KMS-11 (cell line): Measurements from ENCODE around the gene TTC34.

ENCODE experiments used
- H2AFZ ChIP-seq: fragments of 200-600 bp; sonication (generic); 2 replicates; pipeline ENCODE4 v1.6.1; 2016; ENCODE audit warnings: antibody characterized with exemption, mixed run types, low read depth
- H3K27ac ChIP-seq: fragments of 200-600 bp; sonication (generic); 2 replicates; pipeline ENCODE4 v1.6.1; 2016; ENCODE audit warnings: mild to moderate bottlenecking, mixed run types
- H3K27me3 ChIP-seq: fragments of 200-600 bp; sonication (generic); 2 replicates; pipeline ENCODE4 v1.6.1; 2017; ENCODE audit warnings: mild to moderate bottlenecking, low read depth, mixed run types, moderate library complexity; ENCODE audit not compliant: insufficient read depth
- H3K36me3 ChIP-seq: fragments of 200-600 bp; sonication (generic); 2 replicates; pipeline ENCODE4 v1.6.1; 2017; ENCODE audit warnings: mild to moderate bottlenecking, mixed run types; ENCODE audit not compliant: insufficient read depth
- H3K4me1 ChIP-seq: fragments of 200-600 bp; sonication (generic); 2 replicates; pipeline ENCODE4 v1.6.1; 2016; ENCODE audit warnings: mild to moderate bottlenecking, low read depth, mixed run types; ENCODE audit not compliant: poor library complexity, severe bottlenecking
- H3K4me2 ChIP-seq: fragments of 200-600 bp; sonication (generic); 2 replicates; pipeline ENCODE4 v1.7.0; 2016; ENCODE audit warnings: mild to moderate bottlenecking, mixed run types
- H3K4me3 ChIP-seq: fragments of 200-600 bp; sonication (generic); IDR thresholded peaks from 2 replicates; pipeline ENCODE4 v1.6.1; 2017; ENCODE audit warnings: low read depth, low read length, mixed read lengths; ENCODE audit not compliant: insufficient read depth
- H3K79me2 ChIP-seq: fragments of 200-600 bp; sonication (generic); 2 replicates; pipeline ENCODE4 v1.6.1; 2016; ENCODE audit warnings: low read depth, mixed run types; ENCODE audit not compliant: insufficient read depth
- H3K9ac ChIP-seq: fragments of 200-600 bp; sonication (generic); 2 replicates; pipeline ENCODE4 v1.6.1; 2016; ENCODE audit warnings: mild to moderate bottlenecking, mixed run types
- H4K20me1 ChIP-seq: fragments of 200-600 bp; sonication (generic); 2 replicates; pipeline ENCODE4 v1.6.1; 2016; ENCODE audit warnings: mild to moderate bottlenecking, mixed run types; ENCODE audit not compliant: insufficient read depth
- CTCF ChIP-seq: fragments of 200-600 bp; sonication (generic); conservative IDR thresholded peaks from 2 replicates; pipeline ENCODE4 v1.6.1; 2017; ENCODE audit warnings: low read depth, mild to moderate bottlenecking, antibody characterized with exemption, low read length, moderate library complexity, mixed read lengths

TTC34 gene

DNA sequence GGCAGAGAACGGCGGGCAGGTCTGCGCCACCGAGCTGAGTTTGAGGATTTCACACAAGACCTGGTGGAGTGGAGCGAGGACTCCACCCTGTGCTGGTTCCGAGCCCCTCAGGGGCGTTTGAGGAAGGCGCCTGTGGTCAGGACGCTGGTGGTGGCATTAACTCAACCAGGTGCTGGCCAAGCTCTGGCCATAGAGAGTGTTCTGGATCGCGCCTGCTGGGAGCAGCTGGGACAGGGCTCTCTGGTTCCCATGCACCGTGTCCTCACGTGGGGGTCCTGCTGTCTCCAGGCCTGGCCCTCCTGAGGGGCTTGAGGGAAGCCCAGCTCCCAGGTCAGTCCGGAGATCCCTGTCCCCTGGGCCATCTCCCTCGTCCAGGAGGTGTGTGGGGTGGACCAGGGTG is 24.8 kb upstream of the TTC34 start:
- Histone ChIP-seq H3K36me3 (no peaks in the 10 kb centered on the region), H3K27me3 (peaks cover 22% of the 10 kb centered on the region; the same call in 1 of the 2 replicates), H4K20me1 (no peaks in the 10 kb centered on the region), H3K4me2 (no peak overlapping the region), H3K4me3 (no peak overlapping the region), H3K4me1 (no peaks in the 10 kb centered on the region), H3K27ac (no peak overlapping the region), H3K79me2 (no peaks in the 10 kb centered on the region), H3K9ac (no peak overlapping the region), H2AFZ (no peak overlapping the region)
- TF ChIP-seq CTCF, result no peak

GRCh38 chr1:2825487-2826189 is 24.1 kb upstream of the TTC34 start:
- no peak overlapping the region for H3K27ac ChIP-seq
- peaks cover 22% of the 10 kb centered on the region; the same call in 1 of the 2 replicates for H3K27me3 ChIP-seq
- H3K79me2 ChIP-seq, result no peaks in the 10 kb centered on the region
- H3K4me3 ChIP-seq, result no peak overlapping the region
- TF ChIP-seq CTCF, result no peak
- no peaks in the 10 kb centered on the region for H3K36me3 ChIP-seq
- no peak overlapping the region for H2AFZ ChIP-seq
- H3K4me2 ChIP-seq, result no peak overlapping the region
- H3K4me1 ChIP-seq, result no peaks in the 10 kb centered on the region
- H4K20me1 ChIP-seq, result no peaks in the 10 kb centered on the region
- no peak overlapping the region for H3K9ac ChIP-seq

DNA sequence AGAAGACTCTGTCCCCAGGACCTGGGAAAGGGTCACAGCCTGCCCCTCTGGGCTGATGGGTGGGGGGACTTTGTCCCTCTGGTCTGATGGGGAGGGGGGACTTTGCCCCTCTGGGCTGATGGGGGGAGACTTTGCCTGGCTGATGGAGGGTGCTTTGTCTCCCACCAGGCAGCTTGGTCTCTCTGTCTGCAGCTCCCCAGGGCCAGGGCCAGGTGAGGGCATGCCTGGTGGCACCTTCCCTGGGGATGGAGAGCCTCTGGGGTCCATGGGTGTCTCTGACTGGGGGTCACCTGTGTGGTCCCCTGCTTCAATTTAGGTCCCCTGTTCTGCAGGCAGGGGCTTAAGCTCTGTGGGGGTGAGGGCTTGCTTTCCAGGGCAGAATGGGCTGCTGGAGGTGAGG is 23.5 kb upstream of the TTC34 start:
- H3K79me2 ChIP-seq, result no peaks in the 10 kb centered on the region
- TF ChIP-seq CTCF, result no peak
- no peak overlapping the region for H3K4me3 ChIP-seq
- H2AFZ ChIP-seq, result no peak overlapping the region
- no peaks in the 10 kb centered on the region for H3K36me3 ChIP-seq
- H3K9ac ChIP-seq, result no peak overlapping the region
- no peak overlapping the region for H3K27ac ChIP-seq
- no peaks in the 10 kb centered on the region for H4K20me1 ChIP-seq
- no peaks in the 10 kb centered on the region for H3K4me1 ChIP-seq
- no peak overlapping the region for H3K4me2 ChIP-seq
- peaks cover 17% of the 10 kb centered on the region; the same call in 1 of the 2 replicates for H3K27me3 ChIP-seq

DNA sequence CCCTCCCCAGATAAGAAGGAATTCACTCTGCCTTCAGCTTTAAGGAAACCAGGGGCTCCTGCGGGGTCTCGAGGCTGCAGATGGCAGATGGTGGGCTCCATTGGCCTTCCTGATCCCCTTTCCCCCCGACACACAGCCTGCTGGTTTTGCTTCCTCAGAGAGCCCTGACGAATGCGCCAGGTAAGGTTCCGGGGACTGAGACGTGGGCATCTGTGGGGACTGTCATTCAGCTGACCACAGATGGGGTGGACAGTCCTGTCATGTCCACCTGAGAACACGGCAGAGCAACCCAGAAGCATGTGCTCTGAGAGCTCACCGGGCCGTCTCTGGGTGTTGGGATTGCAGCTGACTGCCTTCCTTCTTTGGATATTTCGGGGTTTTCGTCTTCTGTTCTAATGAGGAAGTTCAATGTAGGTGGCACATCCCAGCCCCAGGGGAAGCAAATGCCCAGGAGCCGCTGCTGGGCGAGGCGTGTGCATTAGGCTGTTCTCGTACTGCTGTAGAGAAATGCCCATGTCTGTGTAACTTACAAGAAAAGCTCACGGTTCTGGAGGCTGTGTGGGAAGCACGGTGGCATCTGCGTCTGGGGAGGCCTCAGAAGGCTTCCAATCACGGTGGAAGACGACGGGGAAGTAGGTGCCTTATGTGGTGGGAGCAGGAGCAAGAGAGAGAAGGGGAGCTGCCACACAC is 22.6 kb upstream of the TTC34 start:
- no peaks in the 10 kb centered on the region for H4K20me1 ChIP-seq
- TF ChIP-seq CTCF, result no peak
- no peak overlapping the region for H3K4me2 ChIP-seq
- H3K27me3 ChIP-seq, result peaks cover 20% of the 10 kb centered on the region; the same call in 1 of the 2 replicates
- H3K36me3 ChIP-seq, result no peaks in the 10 kb centered on the region
- H3K9ac ChIP-seq, result no peak overlapping the region
- H3K27ac ChIP-seq, result no peak overlapping the region
- H3K79me2 ChIP-seq, result no peaks in the 10 kb centered on the region
- H2AFZ ChIP-seq, result no peak overlapping the region
- no peak overlapping the region for H3K4me3 ChIP-seq
- H3K4me1 ChIP-seq, result no peaks in the 10 kb centered on the region
